Natural killer cell (primary cell): ENCODE results near the gene TTYH1. TPM values are rescaled to one million over a fixed set of nuclear protein-coding genes. Genes with fewer than 3 reads are reported as not detected.
A peak's percentile ranks its signal among the peaks of the same experiment; 100 is the strongest.
"Not testable (repeated sequence)": the region's sequence is repeated elsewhere in the genome, so short reads cannot be mapped to it uniquely, and the experiment has no call there.

Experiments
- ATAC-seq, 3 donors: fragments of 150-1000 bp in 2 of 3; fragments of 200-7000 bp in 1 of 3; cut with Tn5 transposase; 1 replicate in 1 of 3; 2 replicates in 2 of 3; pipeline ENCODE4 v1.10.0; 2021; ENCODE audit warnings: mild to moderate bottlenecking in 2 of 3, moderate library complexity in 2 of 3
- DNase-seq, 2 donors: peaks; one replicate each; pipeline versions ENCODE4 v3.0.0 to v3.0.0-alpha.2; 2013 to 2021; ENCODE audit warnings: mixed read lengths in 1 of 2
- H3K27ac ChIP-seq: one replicate; pipeline ENCODE4 v1.5.1; 2013; ENCODE audit warnings: mild to moderate bottlenecking, low read length
- H3K27me3 ChIP-seq: one replicate; pipeline ENCODE4 v1.6.1; 2013; ENCODE audit warnings: low read length; ENCODE audit not compliant: control insufficient read depth, insufficient read depth
- H3K36me3 ChIP-seq: one replicate; pipeline ENCODE4 v1.6.1; 2013; ENCODE audit warnings: low read length; ENCODE audit not compliant: control insufficient read depth, insufficient read depth
- H3K4me1 ChIP-seq: one replicate; pipeline ENCODE4 v1.6.1; 2013; ENCODE audit warnings: low read length; ENCODE audit not compliant: control insufficient read depth, insufficient read depth
- H3K4me3 ChIP-seq: one replicate; pipeline ENCODE4 v1.5.1; 2013; ENCODE audit warnings: low read length
- H3K9me3 ChIP-seq: one replicate; pipeline ENCODE4 v1.6.1; 2013; ENCODE audit warnings: low read length; ENCODE audit not compliant: control insufficient read depth, insufficient read depth
- H3K27ac Mint-ChIP-seq, 2 donors: one replicate each; pipeline ENCODE4 v1.8.0; 2022; ENCODE audit warnings: mild to moderate bottlenecking in 2 of 2, mixed read lengths in 2 of 2, moderate library complexity in 1 of 2
- H3K27me3 Mint-ChIP-seq, 2 donors: one replicate each; pipeline ENCODE4 v1.8.0; 2022; ENCODE audit warnings: low read depth in 2 of 2, mixed read lengths in 2 of 2
- H3K36me3 Mint-ChIP-seq: one replicate; pipeline ENCODE4 v1.8.0; 2022; ENCODE audit warnings: mixed read lengths
- H3K4me1 Mint-ChIP-seq, 2 donors: one replicate each; pipeline ENCODE4 v1.8.0; 2022; ENCODE audit warnings: mixed read lengths in 2 of 2
- H3K4me3 Mint-ChIP-seq: one replicate; pipeline ENCODE4 v1.8.0; 2022; ENCODE audit warnings: mild to moderate bottlenecking, moderate library complexity, mixed read lengths
- H3K9me3 Mint-ChIP-seq, 2 donors: one replicate each; pipeline ENCODE4 v1.8.0; 2022; ENCODE audit warnings: mixed read lengths in 2 of 2
- CTCF ChIP-seq: fragments of 200-600 bp; IDR thresholded peaks from one replicate; pipeline ENCODE4 v1.8.0; 2022; ENCODE audit warnings: antibody characterized with exemption
- WGBS: methylation state at CpG from one replicate; pipeline ENCODE4 v1.1.7; 2013; ENCODE audit warnings: missing lambda C conversion rate; ENCODE audit not compliant: insufficient coverage; 5-methylcytosine and 5-hydroxymethylcytosine counted together
- intact Hi-C: fragments of 100-400 bp; cut with micrococcal nuclease; formaldehyde crosslinking; loops from one replicate; pipeline ENCODE4 v1.14.2; 2022
- total RNA-seq, 4 donors: library from RNA; stranded (reverse); fragments of 120-200 nt in 1 of 4; gene quantifications; one replicate each; pipeline versions ENCODE4 v1.2.3 to v1.2.4, GENCODE V29; 2013 to 2022

TTYH1 gene
- total RNA-seq, 3 donors from 2014 or later (not counting 1 experiment from before 2014, with no cell fraction given): 0.59 to 0.84 (median 0.65) TPM

- Histone ChIP-seq H3K4me3 (peak overlapping the region; percentile 48), H3K9me3 (no peaks in the 10 kb centered on the region), H3K36me3 (peaks cover 26% of the 10 kb centered on the region), H3K27ac (peak overlapping the region; percentile 83), H3K4me1 (peaks cover 30% of the 10 kb centered on the region), H3K27me3 (no peaks in the 10 kb centered on the region)
- intact Hi-C loops: loop anchor here (1.0 kb wide), 2 partner anchors 15 to 795 kb away; partner anchors contain the start of genes LENG8 and PPP6R1
- peak overlapping the region; percentile 88 to 97 for H3K27ac Mint-ChIP-seq
- H3K36me3 Mint-ChIP-seq: no peaks in the 10 kb centered on the region
- peak; percentile 56 to 74 (median 60) for ATAC-seq
- DNase-seq: peak; percentile 80 to 93
- WGBS: under 1% methylated on average over 26 of the region's 26 CpGs
- TF ChIP-seq CTCF: no peak
- H3K4me1 Mint-ChIP-seq: peaks cover 27 to 42% of the 10 kb centered on the region in 2 donors
- H3K9me3 Mint-ChIP-seq: no peaks in the 10 kb centered on the region
- peaks cover 6 to 8% of the 10 kb centered on the region in 2 donors for H3K27me3 Mint-ChIP-seq
- peak overlapping the region; percentile 83 for H3K4me3 Mint-ChIP-seq
These were observed 48.9 kb downstream of the TTYH1 start for GRCh38 chr19:54464044-54464629.

GRCh38 chr19:54464630-54465425 is 49.6 kb downstream of the TTYH1 start:
- ATAC-seq: peak; percentile 20 to 53 (median 41)
- peak overlapping the region; percentile 83 for H3K27ac ChIP-seq
- H3K9me3 Mint-ChIP-seq: no peaks in the 10 kb centered on the region
- peaks cover 13 to 14% of the 10 kb centered on the region in 2 donors for H3K27me3 Mint-ChIP-seq
- WGBS: 5% methylated on average over 87 of the region's 87 CpGs
- no peak for TF ChIP-seq CTCF
- no peaks in the 10 kb centered on the region for H3K36me3 Mint-ChIP-seq
- no peaks in the 10 kb centered on the region for H3K9me3 ChIP-seq
- H3K4me3 Mint-ChIP-seq: peak overlapping the region; percentile 83
- H3K27ac Mint-ChIP-seq: peak overlapping the region; percentile 88 to 97
- DNase-seq: peak; percentile 69 to 71
- intact Hi-C loops: loop anchor here (1.0 kb wide), 2 partner anchors 16 to 794 kb away; partner anchors contain the start of genes LENG8 and PPP6R1
- H3K36me3 ChIP-seq: peaks cover 19% of the 10 kb centered on the region
- peaks cover 4% of the 10 kb centered on the region for H3K27me3 ChIP-seq
- H3K4me1 Mint-ChIP-seq: peaks cover 20 to 35% of the 10 kb centered on the region in 2 donors
- peak overlapping the region; percentile 48 for H3K4me3 ChIP-seq
- peaks cover 30% of the 10 kb centered on the region for H3K4me1 ChIP-seq

GRCh38 chr19:54465426-54466109 is 50.3 kb downstream of the TTYH1 start:
- Mint-ChIP-seq H3K27ac (peak overlapping the region in 1 of 2 donors; percentile 21), H3K4me3 (peak overlapping the region; percentile 75), H3K27me3 (peaks cover 21% of the 10 kb centered on the region in 2 donors), H3K9me3 (no peaks in the 10 kb centered on the region), H3K4me1 (peaks cover 18 to 40% of the 10 kb centered on the region in 2 donors), H3K36me3 (no peaks in the 10 kb centered on the region)
- ATAC-seq (no peak), DNase-seq (peak in 1 of 2 donors; percentile 23)
- H3K36me3 ChIP-seq: peaks cover 15% of the 10 kb centered on the region
- no peak for TF ChIP-seq CTCF
- H3K27ac ChIP-seq: no peak overlapping the region
- no peak overlapping the region for H3K4me3 ChIP-seq
- WGBS: 79% methylated on average over 49 of the region's 49 CpGs
- H3K27me3 ChIP-seq: peaks cover 12% of the 10 kb centered on the region
- no peaks in the 10 kb centered on the region for H3K9me3 ChIP-seq
- intact Hi-C loops: no loop called here
- peaks cover 31% of the 10 kb centered on the region for H3K4me1 ChIP-seq

- intact Hi-C loops, H3K36me3 Mint-ChIP-seq, H3K9me3 Mint-ChIP-seq, H3K27ac ChIP-seq, H3K4me3 ChIP-seq, H3K9me3 ChIP-seq, ATAC-seq, H3K36me3 ChIP-seq, DNase-seq: not testable (repeated sequence)
- Mint-ChIP-seq H3K27ac (peak overlapping the region in 1 of 2 donors; percentile 21), H3K27me3 (peaks cover 24 to 25% of the 10 kb centered on the region in 2 donors), H3K4me1 (peaks cover 18 to 41% of the 10 kb centered on the region in 2 donors), H3K4me3 (peak overlapping the region; percentile 75)
- peaks cover 17% of the 10 kb centered on the region for H3K27me3 ChIP-seq
- peaks cover 36% of the 10 kb centered on the region for H3K4me1 ChIP-seq
- WGBS: 95% methylated on average over 14 of the region's 14 CpGs
These were observed 50.8 kb downstream of the TTYH1 start for GRCh38 chr19:54466110-54466480.
